Measurements from ENCODE around the gene NOS1AP. TPM values are rescaled to one million over a fixed set of nuclear protein-coding genes. Genes with fewer than 3 reads are reported as not detected.

Gene NOS1AP
- polyA plus RNA-seq, 4 donors = 0.89 to 2.1 (median 1.7) TPM

DNA sequence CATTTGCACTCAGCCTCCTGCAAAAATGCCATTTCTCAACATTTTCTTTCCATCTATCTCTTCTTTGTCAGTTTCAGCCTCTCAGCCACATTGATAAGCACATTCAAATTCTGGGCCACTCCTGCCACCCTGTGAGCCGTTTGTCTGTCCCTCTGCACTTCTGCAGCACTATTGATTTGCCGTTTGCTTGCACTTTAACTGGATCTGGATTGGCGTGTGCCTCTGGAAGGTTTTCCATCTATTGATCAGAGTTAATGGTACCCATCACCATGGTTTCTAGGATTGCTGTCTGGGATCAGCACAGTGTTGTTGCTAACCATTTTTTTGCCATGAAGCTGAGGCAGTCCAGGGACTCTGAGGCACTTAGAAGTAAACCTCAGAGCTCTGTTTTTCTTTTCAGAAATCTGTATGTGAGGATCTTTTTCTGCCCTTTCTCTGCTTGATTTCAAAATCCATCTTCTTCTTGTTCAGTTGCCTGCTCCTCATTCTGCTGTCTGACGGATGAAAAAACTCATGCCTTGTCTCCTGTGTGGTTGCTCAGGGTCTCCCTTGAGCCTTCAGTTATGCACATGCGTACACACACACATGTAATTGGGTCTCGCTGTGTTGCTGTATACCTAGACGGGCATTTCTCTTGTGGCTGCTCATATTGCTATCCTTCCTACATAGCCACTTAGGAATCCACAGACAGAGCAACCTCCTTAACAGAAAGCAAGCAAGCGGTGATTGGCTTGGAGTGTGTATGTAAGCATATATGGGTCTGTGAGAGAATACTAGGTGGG is 67.9 kb downstream of the NOS1AP start:
- FAIRE-seq (no peak), DNase-seq (no peak)
- H3K27ac ChIP-seq (ENCODE audit: low read depth in 1 of 3, low read length in 2 of 3) = no peak overlapping the region
- no peaks in the 10 kb centered on the region for H3K36me3 ChIP-seq (ENCODE audit: control insufficient read depth in 3 of 3, insufficient read depth in 2 of 3, low read depth in 1 of 3, low read length in 3 of 3)
- peaks cover 0 to 2% (median 0%) of the 10 kb centered on the region in 3 donors for H3K27me3 ChIP-seq (ENCODE audit: control insufficient read depth in 3 of 3, insufficient read depth in 3 of 3, low read length in 3 of 3)
- H3K4me1 ChIP-seq (ENCODE audit: control insufficient read depth in 3 of 3, insufficient read depth in 2 of 3, low read depth in 1 of 3, low read length in 2 of 3) = peaks cover 3 to 17% (median 6%) of the 10 kb centered on the region in 3 donors
- 67 to 72% (median 71%) methylated on average over 8 of the region's 8 CpGs for WGBS, 3 donors
- H3K9me3 ChIP-seq (ENCODE audit: control insufficient read depth in 2 of 2, insufficient read depth in 1 of 2, low read depth in 1 of 2, low read length in 1 of 2) = no peaks in the 10 kb centered on the region
- H3K4me3 ChIP-seq (ENCODE audit: low read depth in 1 of 3, low read length in 3 of 3) = no peak overlapping the region

DNA sequence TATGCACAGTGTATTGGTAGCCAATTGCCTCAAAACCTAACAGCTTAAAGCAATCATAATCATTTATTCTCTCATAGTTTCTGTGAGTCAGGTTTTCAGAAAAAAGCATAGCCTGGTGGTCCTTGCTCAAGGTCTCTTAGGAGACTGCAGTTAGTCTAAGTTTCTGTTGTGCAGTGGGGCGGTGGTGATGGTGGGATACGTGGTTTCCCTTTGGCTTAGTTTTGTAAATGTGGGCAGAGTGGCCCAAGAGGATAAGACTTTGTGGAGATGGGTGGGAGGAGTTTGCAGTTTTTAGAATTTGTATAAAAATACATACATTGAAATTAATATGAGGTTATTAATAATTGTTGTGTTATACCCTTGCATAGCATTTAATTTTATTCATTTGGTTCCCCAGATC is 68.6 kb downstream of the NOS1AP start:
- 65 to 90% (median 74%) methylated on average over 2 of the region's 2 CpGs for WGBS, 3 donors
- no peaks in the 10 kb centered on the region for H3K36me3 ChIP-seq (ENCODE audit: control insufficient read depth in 3 of 3, insufficient read depth in 2 of 3, low read depth in 1 of 3, low read length in 3 of 3)
- H3K9me3 ChIP-seq (ENCODE audit: control insufficient read depth in 2 of 2, insufficient read depth in 1 of 2, low read depth in 1 of 2, low read length in 1 of 2) = no peaks in the 10 kb centered on the region
- peaks cover 0 to 11% (median 3%) of the 10 kb centered on the region in 3 donors for H3K4me1 ChIP-seq (ENCODE audit: control insufficient read depth in 3 of 3, insufficient read depth in 2 of 3, low read depth in 1 of 3, low read length in 2 of 3)
- FAIRE-seq (no peak), DNase-seq (no peak)
- H3K27ac ChIP-seq (ENCODE audit: low read depth in 1 of 3, low read length in 2 of 3) = no peak overlapping the region
- H3K27me3 ChIP-seq (ENCODE audit: control insufficient read depth in 3 of 3, insufficient read depth in 3 of 3, low read length in 3 of 3) = peaks cover 0 to 2% (median 0%) of the 10 kb centered on the region in 3 donors
- H3K4me3 ChIP-seq (ENCODE audit: low read depth in 1 of 3, low read length in 3 of 3) = no peak overlapping the region

DNA sequence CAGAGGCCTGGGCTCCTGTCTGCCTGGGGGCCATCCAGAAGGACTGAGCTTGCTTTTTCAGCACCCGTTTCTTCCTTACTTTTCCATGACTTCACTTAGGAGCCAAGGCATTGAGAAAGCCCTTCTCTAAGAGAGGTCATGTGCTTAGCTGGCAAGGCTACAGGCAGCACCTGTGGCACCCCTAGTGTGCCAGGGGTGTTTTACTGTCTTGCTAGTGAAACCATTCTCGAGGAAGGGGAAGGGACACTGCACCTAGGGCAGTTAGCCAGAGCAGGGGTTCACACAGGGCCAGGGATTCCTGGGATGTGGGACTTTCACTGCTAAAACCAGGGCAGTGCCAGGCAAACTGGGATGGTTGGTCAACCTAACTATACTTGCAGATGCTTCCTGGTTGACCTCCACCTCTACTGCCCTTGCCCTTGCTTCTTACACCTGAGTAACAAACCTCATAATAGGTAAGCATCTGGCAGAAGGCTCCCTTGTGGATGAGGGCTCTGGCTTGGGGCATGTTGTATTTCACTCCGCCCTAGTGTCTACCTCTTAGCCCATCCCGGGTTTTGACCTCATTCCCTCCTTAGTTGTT is 69.2 kb downstream of the NOS1AP start:
- 18 to 24% (median 22%) methylated on average over 4 of the region's 4 CpGs for WGBS, 3 donors
- Histone ChIP-seq H3K36me3 (ENCODE audit: control insufficient read depth in 3 of 3, insufficient read depth in 2 of 3, low read depth in 1 of 3, low read length in 3 of 3) (no peaks in the 10 kb centered on the region), H3K27ac (ENCODE audit: low read depth in 1 of 3, low read length in 2 of 3) (no peak overlapping the region), H3K4me1 (ENCODE audit: control insufficient read depth in 3 of 3, insufficient read depth in 2 of 3, low read depth in 1 of 3, low read length in 2 of 3) (peaks cover 0 to 11% (median 3%) of the 10 kb centered on the region in 3 donors), H3K9me3 (ENCODE audit: control insufficient read depth in 2 of 2, insufficient read depth in 1 of 2, low read depth in 1 of 2, low read length in 1 of 2) (no peaks in the 10 kb centered on the region), H3K27me3 (ENCODE audit: control insufficient read depth in 3 of 3, insufficient read depth in 3 of 3, low read length in 3 of 3) (peaks cover 0 to 2% (median 0%) of the 10 kb centered on the region in 3 donors), H3K4me3 (ENCODE audit: low read depth in 1 of 3, low read length in 3 of 3) (no peak overlapping the region)
- DNase-seq (no peak), FAIRE-seq (no peak)

DNA sequence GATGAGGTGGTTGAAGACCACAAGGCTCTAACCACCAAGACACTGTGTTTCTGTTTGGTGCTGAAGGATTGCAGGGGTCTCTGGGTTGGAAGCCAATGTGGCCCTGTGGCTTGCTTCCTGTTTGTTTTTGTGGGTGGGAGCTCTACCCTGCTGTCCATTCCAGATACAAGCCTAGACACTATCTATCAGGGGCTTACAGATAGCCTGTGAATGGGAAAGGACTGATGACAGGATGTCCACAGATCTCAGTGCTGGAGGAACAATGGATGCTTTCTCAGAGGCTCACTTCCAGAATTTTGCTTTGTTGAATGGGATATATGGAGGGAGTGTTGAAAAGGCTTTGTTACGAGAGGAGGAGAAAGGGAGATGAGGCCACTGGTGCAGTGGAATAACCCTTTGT is 69.7 kb downstream of the NOS1AP start:
- WGBS, 3 donors = 84 to 93% (median 89%) methylated on average over 1 of the region's 1 CpG
- Histone ChIP-seq H3K27ac (ENCODE audit: low read depth in 1 of 3, low read length in 2 of 3) (no peak overlapping the region), H3K9me3 (ENCODE audit: control insufficient read depth in 2 of 2, insufficient read depth in 1 of 2, low read depth in 1 of 2, low read length in 1 of 2) (no peaks in the 10 kb centered on the region), H3K4me3 (ENCODE audit: low read depth in 1 of 3, low read length in 3 of 3) (no peak overlapping the region), H3K36me3 (ENCODE audit: control insufficient read depth in 3 of 3, insufficient read depth in 2 of 3, low read depth in 1 of 3, low read length in 3 of 3) (no peaks in the 10 kb centered on the region), H3K27me3 (ENCODE audit: control insufficient read depth in 3 of 3, insufficient read depth in 3 of 3, low read length in 3 of 3) (peaks cover 0 to 2% (median 0%) of the 10 kb centered on the region in 3 donors), H3K4me1 (ENCODE audit: control insufficient read depth in 3 of 3, insufficient read depth in 2 of 3, low read depth in 1 of 3, low read length in 2 of 3) (peaks cover 0 to 11% (median 3%) of the 10 kb centered on the region in 3 donors)
- FAIRE-seq (no peak), DNase-seq (no peak)

DNA sequence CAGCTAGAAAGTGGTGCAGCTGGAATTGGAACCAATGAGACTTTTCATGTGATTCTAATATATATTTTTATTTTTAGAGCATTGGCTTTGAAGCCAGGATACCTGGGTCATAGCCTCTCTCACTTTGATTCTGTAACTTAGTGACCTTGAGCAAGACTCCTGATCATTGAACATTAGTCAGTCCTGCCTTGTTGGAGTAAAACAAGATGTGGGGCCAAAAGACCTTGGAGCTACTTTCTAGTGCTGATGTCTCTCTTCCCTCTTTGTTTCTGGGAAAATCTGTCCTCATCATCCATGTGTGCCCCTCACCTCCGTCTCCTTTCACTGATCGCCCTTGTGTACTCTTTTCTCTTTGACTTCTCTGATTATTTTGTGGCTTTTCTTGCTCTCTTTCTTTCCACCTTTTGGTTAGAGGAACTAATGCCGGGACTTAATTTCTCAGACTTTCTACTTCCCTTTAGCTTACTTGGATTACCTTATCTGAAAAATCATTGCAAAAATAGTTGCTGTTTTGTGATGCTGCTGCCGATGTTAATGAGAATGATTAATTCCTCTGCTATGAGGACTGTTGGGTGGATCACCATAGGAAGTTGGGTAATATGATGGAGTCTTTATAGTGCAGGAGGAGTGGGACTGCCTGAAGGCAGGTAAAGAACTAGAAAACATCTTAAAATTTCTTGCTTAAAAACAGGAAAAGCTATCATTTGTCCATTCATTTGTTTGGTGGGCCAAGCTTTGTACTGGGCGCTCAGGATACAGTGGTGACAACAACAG is 72.0 kb downstream of the NOS1AP start:
- no peaks in the 10 kb centered on the region for H3K36me3 ChIP-seq (ENCODE audit: control insufficient read depth in 3 of 3, insufficient read depth in 2 of 3, low read depth in 1 of 3, low read length in 3 of 3)
- no peak for DNase-seq
- no peak overlapping the region for H3K4me3 ChIP-seq (ENCODE audit: low read depth in 1 of 3, low read length in 3 of 3)
- no peaks in the 10 kb centered on the region for H3K9me3 ChIP-seq (ENCODE audit: control insufficient read depth in 2 of 2, insufficient read depth in 1 of 2, low read depth in 1 of 2, low read length in 1 of 2)
- WGBS, 3 donors = 78 to 89% (median 83%) methylated on average over 5 of the region's 5 CpGs
- H3K4me1 ChIP-seq (ENCODE audit: control insufficient read depth in 3 of 3, insufficient read depth in 2 of 3, low read depth in 1 of 3, low read length in 2 of 3) = peaks cover 0 to 9% (median 2%) of the 10 kb centered on the region in 3 donors
- H3K27ac ChIP-seq (ENCODE audit: low read depth in 1 of 3, low read length in 2 of 3) = no peak overlapping the region
- no peak for FAIRE-seq
- H3K27me3 ChIP-seq (ENCODE audit: control insufficient read depth in 3 of 3, insufficient read depth in 3 of 3, low read length in 3 of 3) = peaks cover 0 to 2% (median 0%) of the 10 kb centered on the region in 3 donors

DNA sequence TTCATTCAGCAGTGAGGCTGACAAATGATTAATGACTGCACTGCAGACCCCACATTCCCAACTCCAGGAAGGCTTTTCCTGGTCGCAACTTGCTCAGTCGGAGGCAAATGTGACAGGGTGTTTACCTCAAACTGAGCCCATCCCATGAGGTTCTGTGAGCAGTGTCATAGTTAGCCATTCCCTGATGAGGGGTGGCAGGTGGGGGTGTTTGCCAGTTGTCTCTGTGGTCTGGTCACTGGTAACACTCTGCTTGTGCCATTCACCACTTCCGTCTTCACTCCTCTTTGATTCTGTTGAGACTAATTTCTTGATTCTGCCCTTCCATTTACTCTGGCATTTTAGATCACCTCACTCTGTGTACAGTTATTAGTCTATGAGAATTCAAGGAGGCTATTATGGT is 73.5 kb downstream of the NOS1AP start:
- Histone ChIP-seq H3K4me1 (ENCODE audit: control insufficient read depth in 3 of 3, insufficient read depth in 2 of 3, low read depth in 1 of 3, low read length in 2 of 3) (peaks cover 0 to 9% (median 0%) of the 10 kb centered on the region in 3 donors), H3K9me3 (ENCODE audit: control insufficient read depth in 2 of 2, insufficient read depth in 1 of 2, low read depth in 1 of 2, low read length in 1 of 2) (no peaks in the 10 kb centered on the region), H3K36me3 (ENCODE audit: control insufficient read depth in 3 of 3, insufficient read depth in 2 of 3, low read depth in 1 of 3, low read length in 3 of 3) (no peaks in the 10 kb centered on the region), H3K27ac (ENCODE audit: low read depth in 1 of 3, low read length in 2 of 3) (no peak overlapping the region), H3K27me3 (ENCODE audit: control insufficient read depth in 3 of 3, insufficient read depth in 3 of 3, low read length in 3 of 3) (no peaks in the 10 kb centered on the region), H3K4me3 (ENCODE audit: low read depth in 1 of 3, low read length in 3 of 3) (no peak overlapping the region)
- WGBS, 3 donors = 78 to 100% (median 94%) methylated on average over 3 of the region's 3 CpGs
- no peak for DNase-seq
- FAIRE-seq = no peak

DNA sequence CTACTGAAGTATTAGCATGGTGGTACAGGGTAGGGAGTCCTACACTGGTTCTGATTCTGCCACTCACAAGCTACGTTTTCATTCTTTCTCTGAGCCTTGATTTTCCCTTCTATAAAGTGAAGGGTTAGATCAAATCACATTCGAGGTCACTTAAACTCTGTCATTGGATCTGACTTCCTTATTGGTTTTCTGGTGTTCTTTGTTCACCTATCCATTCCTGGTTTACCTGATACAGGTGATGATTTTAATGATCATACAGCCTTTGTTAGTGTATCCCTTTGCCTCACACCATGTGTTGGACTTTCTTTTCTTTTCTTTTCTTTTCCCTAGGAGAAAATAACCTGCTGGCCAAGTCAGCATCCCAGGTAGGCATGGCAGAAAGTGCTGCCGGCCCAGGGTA is 74.8 kb downstream of the NOS1AP start:
- Histone ChIP-seq H3K4me3 (ENCODE audit: low read depth in 1 of 3, low read length in 3 of 3) (no peak overlapping the region), H3K9me3 (ENCODE audit: control insufficient read depth in 2 of 2, insufficient read depth in 1 of 2, low read depth in 1 of 2, low read length in 1 of 2) (no peaks in the 10 kb centered on the region), H3K36me3 (ENCODE audit: control insufficient read depth in 3 of 3, insufficient read depth in 2 of 3, low read depth in 1 of 3, low read length in 3 of 3) (no peaks in the 10 kb centered on the region), H3K27ac (ENCODE audit: low read depth in 1 of 3, low read length in 2 of 3) (no peak overlapping the region), H3K4me1 (ENCODE audit: control insufficient read depth in 3 of 3, insufficient read depth in 2 of 3, low read depth in 1 of 3, low read length in 2 of 3) (peaks cover 0 to 9% (median 0%) of the 10 kb centered on the region in 3 donors), H3K27me3 (ENCODE audit: control insufficient read depth in 3 of 3, insufficient read depth in 3 of 3, low read length in 3 of 3) (no peaks in the 10 kb centered on the region)
- no peak for FAIRE-seq
- 10 to 41% (median 23%) methylated on average over 3 of the region's 3 CpGs for WGBS, 3 donors
- DNase-seq = peak in 1 of 2 donors; percentile 21

DNA sequence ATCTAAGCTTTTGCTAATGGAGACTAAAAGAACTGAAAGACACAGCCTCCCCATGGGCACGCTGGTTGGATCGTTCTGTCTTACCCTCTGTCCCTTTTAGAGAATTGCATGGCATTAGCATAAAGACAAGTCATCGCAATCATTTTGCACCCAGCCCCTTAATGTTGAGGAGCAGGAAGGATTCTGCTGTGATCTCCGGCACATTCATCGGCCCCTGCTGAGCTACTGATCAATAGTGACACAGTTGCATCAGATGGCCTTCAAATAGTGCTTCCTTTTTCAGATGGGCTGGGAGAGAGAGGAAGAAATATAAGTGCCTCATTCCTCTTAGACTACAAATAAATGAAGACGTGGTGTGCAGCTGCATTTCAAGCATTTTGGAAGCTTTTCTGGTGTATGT is 75.4 kb downstream of the NOS1AP start:
- Histone ChIP-seq H3K4me1 (ENCODE audit: control insufficient read depth in 3 of 3, insufficient read depth in 2 of 3, low read depth in 1 of 3, low read length in 2 of 3) (peaks cover 0 to 9% (median 0%) of the 10 kb centered on the region in 3 donors), H3K27me3 (ENCODE audit: control insufficient read depth in 3 of 3, insufficient read depth in 3 of 3, low read length in 3 of 3) (no peaks in the 10 kb centered on the region), H3K27ac (ENCODE audit: low read depth in 1 of 3, low read length in 2 of 3) (no peak overlapping the region), H3K36me3 (ENCODE audit: control insufficient read depth in 3 of 3, insufficient read depth in 2 of 3, low read depth in 1 of 3, low read length in 3 of 3) (no peaks in the 10 kb centered on the region), H3K4me3 (ENCODE audit: low read depth in 1 of 3, low read length in 3 of 3) (no peak overlapping the region), H3K9me3 (ENCODE audit: control insufficient read depth in 2 of 2, insufficient read depth in 1 of 2, low read depth in 1 of 2, low read length in 1 of 2) (no peaks in the 10 kb centered on the region)
- DNase-seq = no peak
- WGBS, 3 donors = 30 to 56% (median 51%) methylated on average over 6 of the region's 6 CpGs
- FAIRE-seq = no peak
